Parathyroid adenoma (tissue), 2 donors: ENCODE measurements around the gene BAZ1B.

ENCODE experiments used
- H2AFZ ChIP-seq: fragments of 300-600 bp; sonication (generic); one replicate; pipeline ENCODE4 v1.7.0; 2017; ENCODE audit warnings: antibody characterized with exemption, mild to moderate bottlenecking
- H3K27ac ChIP-seq: fragments of 300-600 bp; sonication (generic); one replicate; pipeline ENCODE4 v1.7.0; 2017
- H3K27me3 ChIP-seq: fragments of 300-600 bp; sonication (generic); one replicate; pipeline ENCODE4 v1.7.0; 2017; ENCODE audit warnings: low read length; ENCODE audit not compliant: control insufficient read depth, insufficient read depth
- H3K36me3 ChIP-seq: fragments of 300-600 bp; sonication (generic); one replicate; pipeline ENCODE4 v1.7.0; 2017; ENCODE audit warnings: low read length; ENCODE audit not compliant: control insufficient read depth, insufficient read depth
- H3K4me1 ChIP-seq: fragments of 300-600 bp; sonication (generic); one replicate; pipeline ENCODE4 v1.7.0; 2017; ENCODE audit warnings: control low read depth
- H3K4me2 ChIP-seq: fragments of 300-600 bp; sonication (generic); one replicate; pipeline ENCODE4 v1.7.0; 2017; ENCODE audit warnings: low read length
- H3K4me3 ChIP-seq: fragments of 300-600 bp; sonication (generic); one replicate; pipeline ENCODE4 v1.7.0; 2017; ENCODE audit warnings: low read depth, low read length
- H3K79me2 ChIP-seq: fragments of 300-600 bp; sonication (generic); one replicate; pipeline ENCODE4 v1.7.0; 2017; ENCODE audit warnings: control low read depth
- H3K9ac ChIP-seq: fragments of 300-600 bp; sonication (generic); one replicate; pipeline ENCODE4 v1.7.0; 2017; ENCODE audit warnings: mild to moderate bottlenecking
- H3K9me3 ChIP-seq: fragments of 300-600 bp; sonication (generic); one replicate; pipeline ENCODE4 v1.7.0; 2017; ENCODE audit warnings: low read length; ENCODE audit not compliant: control insufficient read depth
- CTCF ChIP-seq: fragments of 300-600 bp; sonication (generic); IDR thresholded peaks from one replicate; pipeline ENCODE4 v1.7.0; 2017; ENCODE audit warnings: antibody characterized with exemption, mild to moderate bottlenecking
- donor health status: primary hyperparathyroidism.

Gene BAZ1B

GRCh38 chr7:73519867-73520672 is 2.0 kb downstream of the BAZ1B start:
- H3K9me3 ChIP-seq: no peaks in the 10 kb centered on the region
- no peak overlapping the region for H3K9ac ChIP-seq
- peak overlapping the region; percentile 17 for H3K27ac ChIP-seq
- no peak for TF ChIP-seq CTCF
- H2AFZ ChIP-seq: no peak overlapping the region
- H3K27me3 ChIP-seq: no peaks in the 10 kb centered on the region
- H3K79me2 ChIP-seq: peaks cover 36% of the 10 kb centered on the region
- H3K4me2 ChIP-seq: peak overlapping the region; percentile 76
- peak overlapping the region; percentile 80 for H3K4me3 ChIP-seq
- H3K36me3 ChIP-seq: no peaks in the 10 kb centered on the region
- peaks cover 10% of the 10 kb centered on the region for H3K4me1 ChIP-seq

GRCh38 chr7:73518470-73518869 is 3.6 kb downstream of the BAZ1B start:
- Histone ChIP-seq H3K9me3 (no peaks in the 10 kb centered on the region), H3K36me3 (no peaks in the 10 kb centered on the region), H3K4me2 (peak overlapping the region; percentile 40), H2AFZ (no peak overlapping the region), H3K27ac (no peak overlapping the region), H3K79me2 (peaks cover 52% of the 10 kb centered on the region), H3K27me3 (no peaks in the 10 kb centered on the region), H3K4me1 (peaks cover 14% of the 10 kb centered on the region), H3K9ac (no peak overlapping the region), H3K4me3 (no peak overlapping the region)
- TF ChIP-seq CTCF: no peak

- H3K4me1 ChIP-seq: peaks cover 12% of the 10 kb centered on the region
- no peaks in the 10 kb centered on the region for H3K27me3 ChIP-seq
- no peak overlapping the region for H2AFZ ChIP-seq
- H3K79me2 ChIP-seq: peaks cover 62% of the 10 kb centered on the region
- H3K36me3 ChIP-seq: no peaks in the 10 kb centered on the region
- no peak overlapping the region for H3K4me3 ChIP-seq
- no peaks in the 10 kb centered on the region for H3K9me3 ChIP-seq
- TF ChIP-seq CTCF: no peak
- no peak overlapping the region for H3K27ac ChIP-seq
- H3K4me2 ChIP-seq: no peak overlapping the region
- H3K9ac ChIP-seq: no peak overlapping the region
Observed at GRCh38 chr7:73517241-73517995, 4.7 kb downstream of the BAZ1B start.

GRCh38 chr7:73515178-73515577 is 6.9 kb downstream of the BAZ1B start:
- H3K4me3 ChIP-seq: no peak overlapping the region
- H3K36me3 ChIP-seq: no peaks in the 10 kb centered on the region
- H3K79me2 ChIP-seq: peaks cover 80% of the 10 kb centered on the region
- H3K27me3 ChIP-seq: no peaks in the 10 kb centered on the region
- no peaks in the 10 kb centered on the region for H3K9me3 ChIP-seq
- no peak overlapping the region for H3K4me2 ChIP-seq
- peaks cover 12% of the 10 kb centered on the region for H3K4me1 ChIP-seq
- TF ChIP-seq CTCF: no peak
- no peak overlapping the region for H2AFZ ChIP-seq
- H3K27ac ChIP-seq: no peak overlapping the region
- H3K9ac ChIP-seq: no peak overlapping the region
